Measurements from ENCODE around the gene GOSR2. TPM values are rescaled to one million over a fixed set of nuclear protein-coding genes. Genes with fewer than 3 reads are reported as not detected.

GOSR2 gene
- total and polyA plus RNA-seq, 3 donors from 2014 or later = 72.2 to 92.8 (median 92.4) TPM

GRCh38 chr17:46889992-46890564 lies 32.9 kb upstream of the GOSR2 start:
- 67 to 77% methylated on average over 13 of the region's 13 CpGs for WGBS, 2 donors
- Histone ChIP-seq H3K4me1 (no peaks in the 10 kb centered on the region), H3K36me3 (ENCODE audit: low read depth, missing control alignments) (no peaks in the 10 kb centered on the region), H3K27ac (no peak overlapping the region), H3K27me3 (no peaks in the 10 kb centered on the region), H3K9me3 (no peaks in the 10 kb centered on the region), H3K4me3 (no peak overlapping the region)
- no peak for DNase-seq
- TF ChIP-seq POLR2A (IDR thresholded peaks at IDR 0.05) (no peak), CTCF (IDR thresholded peaks at IDR 0.05) (no peak)
- intact Hi-C loops (cut with DNase I; ENCODE audit: low total_unique reads) = no loop called here

DNA sequence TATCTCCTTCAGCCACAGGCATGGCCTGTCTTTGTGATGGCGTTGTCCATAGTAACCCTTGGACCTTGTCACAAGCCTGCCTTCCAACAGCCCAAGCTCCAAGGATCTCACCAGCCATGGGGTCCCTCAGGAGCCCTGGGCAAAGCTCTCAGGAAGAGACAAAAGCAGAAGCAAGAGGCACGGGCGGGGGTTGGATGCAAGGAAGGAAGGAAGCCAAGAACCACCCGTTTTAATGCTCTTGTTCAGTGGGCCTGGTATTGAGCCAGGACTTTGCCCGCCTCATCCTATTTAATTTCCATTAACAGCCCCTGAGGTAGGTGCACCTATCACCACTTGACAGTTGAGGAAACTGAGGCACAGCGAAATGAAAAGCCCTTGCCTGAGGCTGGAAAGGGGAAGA lies 32.3 kb upstream of the GOSR2 start:
- no peaks in the 10 kb centered on the region for H3K4me1 ChIP-seq
- DNase-seq = no peak
- TF ChIP-seq CTCF (IDR thresholded peaks at IDR 0.05) (no peak), POLR2A (IDR thresholded peaks at IDR 0.05) (no peak)
- H3K9me3 ChIP-seq = no peaks in the 10 kb centered on the region
- no peak overlapping the region for H3K4me3 ChIP-seq
- H3K36me3 ChIP-seq (ENCODE audit: low read depth, missing control alignments) = no peaks in the 10 kb centered on the region
- 74 to 85% methylated on average over 6 of the region's 6 CpGs for WGBS, 2 donors
- H3K27me3 ChIP-seq = no peaks in the 10 kb centered on the region
- intact Hi-C loops (cut with DNase I; ENCODE audit: low total_unique reads) = no loop called here
- H3K27ac ChIP-seq = no peak overlapping the region

GRCh38 chr17:46892192-46892703 lies 30.7 kb upstream of the GOSR2 start:
- Histone ChIP-seq H3K9me3 (no peaks in the 10 kb centered on the region), H3K4me3 (no peak overlapping the region), H3K36me3 (ENCODE audit: low read depth, missing control alignments) (no peaks in the 10 kb centered on the region), H3K27ac (no peak overlapping the region), H3K27me3 (no peaks in the 10 kb centered on the region), H3K4me1 (no peaks in the 10 kb centered on the region)
- intact Hi-C loops (cut with DNase I; ENCODE audit: low total_unique reads) = no loop called here
- DNase-seq = no peak
- 80 to 81% methylated on average over 4 of the region's 4 CpGs for WGBS, 2 donors
- TF ChIP-seq POLR2A (IDR thresholded peaks at IDR 0.05) = no peak
- TF ChIP-seq CTCF (IDR thresholded peaks at IDR 0.05) = no peak

GRCh38 chr17:46894024-46894423 lies 28.9 kb upstream of the GOSR2 start:
- H3K27ac ChIP-seq = no peak overlapping the region
- H3K9me3 ChIP-seq = no peaks in the 10 kb centered on the region
- WGBS, 2 donors = 79 to 88% methylated on average over 9 of the region's 9 CpGs
- H3K36me3 ChIP-seq (ENCODE audit: low read depth, missing control alignments) = no peaks in the 10 kb centered on the region
- H3K4me1 ChIP-seq = no peaks in the 10 kb centered on the region
- no peaks in the 10 kb centered on the region for H3K27me3 ChIP-seq
- TF ChIP-seq POLR2A (IDR thresholded peaks at IDR 0.05) (no peak), CTCF (IDR thresholded peaks at IDR 0.05) (no peak)
- intact Hi-C loops (cut with DNase I; ENCODE audit: low total_unique reads) = no loop called here
- DNase-seq = no peak
- no peak overlapping the region for H3K4me3 ChIP-seq
